Measurements from ENCODE around the gene SIL1.

The SIL1 gene

GRCh38 chr5:138912093-138912492 lies 286.1 kb downstream of the SIL1 start:
- H3K4me3 ChIP-seq (ENCODE audit: low read depth, low read length): no peak overlapping the region
- no peak for DNase-seq (ENCODE audit: low read depth)
- no peak for TF ChIP-seq CTCF (conservative IDR thresholded peaks at IDR 0.05; ENCODE audit: low read depth, low read length)

- no peak for TF ChIP-seq CTCF (conservative IDR thresholded peaks at IDR 0.05; ENCODE audit: low read depth, low read length)
- no peak overlapping the region for H3K4me3 ChIP-seq (ENCODE audit: low read depth, low read length)
- peak; percentile 61 for DNase-seq (ENCODE audit: low read depth)
Measured at GRCh38 chr5:138911441-138911840, 286.7 kb downstream of the SIL1 start.

GRCh38 chr5:138910546-138911185 lies 287.5 kb downstream of the SIL1 start:
- no peak overlapping the region for H3K4me3 ChIP-seq (ENCODE audit: low read depth, low read length)
- no peak for TF ChIP-seq CTCF (conservative IDR thresholded peaks at IDR 0.05; ENCODE audit: low read depth, low read length)
- no peak for DNase-seq (ENCODE audit: low read depth)

- TF ChIP-seq CTCF (conservative IDR thresholded peaks at IDR 0.05; ENCODE audit: low read depth, low read length): no peak
- no peak for DNase-seq (ENCODE audit: low read depth)
- H3K4me3 ChIP-seq (ENCODE audit: low read depth, low read length): no peak overlapping the region
Measured at GRCh38 chr5:138909734-138910133, 288.4 kb downstream of the SIL1 start.

- DNase-seq (ENCODE audit: low read depth): peak; percentile 67
- no peak for TF ChIP-seq CTCF (conservative IDR thresholded peaks at IDR 0.05; ENCODE audit: low read depth, low read length)
- H3K4me3 ChIP-seq (ENCODE audit: low read depth, low read length): no peak overlapping the region
Measured at GRCh38 chr5:138905541-138905940, 292.6 kb downstream of the SIL1 start.

- peak; percentile 79 for DNase-seq (ENCODE audit: low read depth)
- no peak overlapping the region for H3K4me3 ChIP-seq (ENCODE audit: low read depth, low read length)
- TF ChIP-seq CTCF (conservative IDR thresholded peaks at IDR 0.05; ENCODE audit: low read depth, low read length): no peak
Measured at GRCh38 chr5:138903130-138903775, 294.9 kb downstream of the SIL1 start.

- TF ChIP-seq CTCF (conservative IDR thresholded peaks at IDR 0.05; ENCODE audit: low read depth, low read length): no peak
- no peak for DNase-seq (ENCODE audit: low read depth)
- H3K4me3 ChIP-seq (ENCODE audit: low read depth, low read length): no peak overlapping the region
Measured at GRCh38 chr5:138901716-138902115, 296.5 kb downstream of the SIL1 start.

All from choroid plexus epithelial cell (primary cell).